ENCODE measurements around the gene DAPK1. TPM values are rescaled to one million over a fixed set of nuclear protein-coding genes. Genes with fewer than 3 reads are reported as not detected.

The DAPK1 gene
- polyA plus RNA-seq, 6 donors from 2014 or later: 0.13 to 0.79 (median 0.32) TPM; not detected in 1

DNA sequence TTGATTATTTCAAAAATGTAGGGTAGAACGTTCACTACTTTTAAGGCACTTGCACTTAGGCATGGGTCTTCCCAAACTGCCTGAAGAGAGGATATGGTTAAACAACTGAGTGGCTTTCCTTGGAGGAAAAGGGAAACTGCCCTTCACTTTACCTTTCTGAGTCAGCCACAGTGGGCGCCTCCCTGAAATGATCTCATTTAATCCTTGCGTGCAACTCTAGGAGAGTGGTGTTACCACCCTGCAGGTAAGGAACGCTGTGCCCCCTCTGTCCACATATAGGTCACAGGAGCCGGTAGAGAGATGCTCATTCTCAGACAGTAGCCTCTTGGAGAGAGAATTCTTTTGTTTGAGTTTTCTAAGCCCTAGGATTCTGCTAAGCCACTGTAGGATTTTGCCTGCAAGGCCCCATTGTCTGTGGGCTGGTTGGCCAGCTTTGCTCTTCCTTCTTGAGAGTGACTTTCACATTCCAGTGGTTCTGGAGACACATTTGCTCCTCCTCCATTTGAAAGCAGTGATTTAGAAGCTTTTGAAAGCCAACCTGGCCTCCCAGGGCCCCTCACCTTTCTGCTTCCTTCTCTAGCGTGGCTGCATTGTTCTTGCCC lies 118.0 kb downstream of the DAPK1 start:
- ATAC-seq (ENCODE audit: low read depth in 2 of 2) (no peak), DNase-seq (no peak)
- peaks cover 0 to 6% (median 3%) of the 10 kb centered on the region in 3 donors for H3K27me3 Mint-ChIP-seq
- no peak overlapping the region for H3K27ac Mint-ChIP-seq
- peaks cover 0 to 10% (median 2%) of the 10 kb centered on the region in 7 donors for H3K9me3 Mint-ChIP-seq
- H3K36me3 Mint-ChIP-seq: no peaks in the 10 kb centered on the region
- no peak overlapping the region for H3K4me3 Mint-ChIP-seq
- H3K4me1 Mint-ChIP-seq: no peaks in the 10 kb centered on the region

DNA sequence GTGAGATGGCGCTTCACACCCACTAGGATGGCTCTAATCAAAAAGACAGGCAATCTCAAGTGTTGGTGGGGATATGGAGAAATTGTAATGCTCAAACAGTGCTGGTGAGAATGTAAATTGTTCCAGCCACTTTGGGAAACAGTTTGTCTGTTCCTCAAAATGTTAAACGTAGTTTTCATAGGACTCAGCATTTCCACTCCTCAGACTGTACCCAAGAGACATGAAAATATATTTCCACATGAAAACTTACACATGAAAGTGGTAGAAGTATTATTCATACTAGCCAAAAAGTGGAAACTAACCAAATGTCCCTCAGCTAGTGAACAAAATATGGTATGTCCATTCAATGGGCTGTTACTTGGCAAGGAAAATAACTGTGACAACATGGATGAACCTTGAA lies 120.6 kb downstream of the DAPK1 start:
- no peak overlapping the region for H3K27ac Mint-ChIP-seq
- DNase-seq: no peak
- no peak overlapping the region for H3K4me3 Mint-ChIP-seq
- no peaks in the 10 kb centered on the region for H3K36me3 Mint-ChIP-seq
- peaks cover 0 to 16% (median 2%) of the 10 kb centered on the region in 7 donors for H3K9me3 Mint-ChIP-seq
- no peaks in the 10 kb centered on the region for H3K4me1 Mint-ChIP-seq
- H3K27me3 Mint-ChIP-seq: peaks cover 0 to 15% (median 0%) of the 10 kb centered on the region in 3 donors
- ATAC-seq (ENCODE audit: low read depth in 2 of 2): no peak

DNA sequence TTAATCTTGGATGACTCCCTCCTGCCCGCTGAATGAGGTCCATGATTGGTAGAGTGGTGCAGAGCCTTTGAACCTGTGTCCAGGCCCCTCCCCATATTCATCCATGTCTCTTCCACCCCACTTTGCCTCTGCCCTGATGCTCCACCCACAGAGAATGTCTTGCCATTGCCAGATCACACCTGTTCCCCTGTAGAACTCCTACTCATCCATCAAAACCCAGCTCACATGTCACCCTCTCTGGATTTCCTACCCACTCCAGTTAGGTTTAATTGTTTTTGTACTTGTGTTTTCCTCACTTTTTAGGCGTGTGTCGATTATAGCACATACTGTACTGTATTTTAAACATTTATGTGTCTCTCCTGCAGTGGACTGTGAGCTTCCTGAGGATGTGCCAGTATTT lies 121.3 kb downstream of the DAPK1 start:
- Mint-ChIP-seq H3K9me3 (peaks cover 0 to 16% (median 2%) of the 10 kb centered on the region in 7 donors), H3K27ac (peak overlapping the region in 1 of 6 donors; percentile 34), H3K4me1 (no peaks in the 10 kb centered on the region), H3K27me3 (peaks cover 0 to 15% (median 0%) of the 10 kb centered on the region in 3 donors), H3K4me3 (no peak overlapping the region), H3K36me3 (no peaks in the 10 kb centered on the region)
- ATAC-seq (ENCODE audit: low read depth in 2 of 2): no peak
- DNase-seq: no peak

DNA sequence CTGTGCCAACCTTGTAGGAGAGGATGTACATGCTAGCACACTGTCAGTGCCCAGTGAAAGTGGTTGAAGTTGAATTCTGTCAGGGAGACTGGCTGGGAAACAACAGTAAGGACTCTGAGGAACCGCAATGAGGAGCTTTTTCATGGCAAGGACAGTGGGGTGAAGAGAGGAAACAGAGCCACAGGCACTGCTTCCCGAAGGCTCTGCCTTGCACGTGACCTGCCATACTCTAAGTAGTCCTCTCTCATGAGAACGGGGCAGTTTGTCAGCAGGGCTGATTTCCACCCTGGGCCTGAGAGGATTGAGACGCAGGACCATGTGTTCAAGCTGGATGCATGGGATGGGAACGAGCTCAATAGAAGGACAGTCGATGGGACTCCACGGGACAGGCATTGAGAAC lies 121.7 kb downstream of the DAPK1 start:
- Mint-ChIP-seq H3K27ac (no peak overlapping the region), H3K36me3 (no peaks in the 10 kb centered on the region)

DNA sequence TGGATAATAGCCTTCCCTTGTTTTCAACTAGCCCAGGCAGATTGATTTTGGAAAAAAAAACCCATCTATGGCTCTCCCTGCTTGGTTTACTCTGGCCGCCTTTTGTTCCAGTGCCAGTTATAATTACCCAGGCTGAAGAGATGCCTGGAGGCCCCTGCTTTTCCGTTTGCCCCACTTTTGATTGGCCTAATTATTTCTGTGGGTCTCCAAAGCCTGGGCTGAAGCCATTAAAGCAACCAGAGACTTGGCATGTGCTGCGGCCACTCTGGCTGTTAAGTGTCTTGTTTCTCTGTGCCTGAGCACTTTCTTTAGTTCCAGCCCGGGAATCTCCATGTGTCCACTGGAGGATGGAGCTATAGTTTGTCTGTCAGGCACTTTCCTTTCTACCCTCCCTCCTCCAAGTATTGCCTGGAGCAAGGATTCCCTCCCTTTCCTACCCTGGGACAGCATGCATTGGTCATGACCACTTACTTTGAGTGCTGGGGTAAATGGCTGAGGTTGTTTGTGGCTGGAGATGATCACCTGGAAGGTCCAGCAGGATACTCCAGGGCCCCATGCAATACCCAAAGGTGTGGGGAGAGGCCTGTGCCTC lies 123.2 kb downstream of the DAPK1 start:
- ATAC-seq (ENCODE audit: low read depth in 2 of 2): no peak
- Mint-ChIP-seq H3K36me3 (no peaks in the 10 kb centered on the region), H3K4me1 (no peaks in the 10 kb centered on the region), H3K9me3 (peaks cover 0 to 17% (median 2%) of the 10 kb centered on the region in 7 donors), H3K27ac (peak overlapping the region in 1 of 6 donors; percentile 16), H3K27me3 (peaks cover 0 to 9% (median 0%) of the 10 kb centered on the region in 3 donors), H3K4me3 (no peak overlapping the region)
- no peak for DNase-seq

More for the DNA sequence above, 121.7 kb downstream of the DAPK1 start:
- H3K4me1 Mint-ChIP-seq: no peaks in the 10 kb centered on the region
- H3K4me3 Mint-ChIP-seq: no peak overlapping the region
- DNase-seq (no peak), ATAC-seq (ENCODE audit: low read depth in 2 of 2) (no peak)
- H3K9me3 Mint-ChIP-seq: peaks cover 0 to 16% (median 2%) of the 10 kb centered on the region in 7 donors
- peaks cover 0 to 13% (median 0%) of the 10 kb centered on the region in 3 donors for H3K27me3 Mint-ChIP-seq

DNA sequence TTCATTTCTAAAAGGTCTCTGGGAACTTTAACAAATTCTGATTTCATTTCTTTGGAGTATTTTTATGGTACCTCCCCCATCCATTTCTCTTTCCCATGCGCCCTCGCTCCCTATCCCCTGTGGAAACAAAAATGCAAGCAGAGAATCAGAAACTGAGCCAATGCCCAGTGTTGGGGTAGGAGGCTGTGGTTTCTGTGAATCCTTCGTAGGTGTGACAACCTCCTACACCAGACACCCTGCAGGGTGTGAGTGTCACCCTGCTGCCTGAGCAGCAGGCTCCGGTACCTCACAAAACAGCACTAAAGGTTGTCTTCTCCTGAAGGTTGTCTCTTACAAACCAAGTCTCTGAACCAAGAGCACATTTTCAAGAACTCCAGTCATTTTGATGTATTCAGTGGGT lies 124.4 kb downstream of the DAPK1 start:
- Mint-ChIP-seq H3K27me3 (peaks cover 0 to 9% (median 0%) of the 10 kb centered on the region in 3 donors), H3K4me1 (no peaks in the 10 kb centered on the region), H3K9me3 (peaks cover 0 to 17% (median 2%) of the 10 kb centered on the region in 7 donors), H3K36me3 (no peaks in the 10 kb centered on the region), H3K4me3 (no peak overlapping the region), H3K27ac (no peak overlapping the region)
- ATAC-seq (ENCODE audit: low read depth in 2 of 2) (no peak), DNase-seq (no peak)

DNA sequence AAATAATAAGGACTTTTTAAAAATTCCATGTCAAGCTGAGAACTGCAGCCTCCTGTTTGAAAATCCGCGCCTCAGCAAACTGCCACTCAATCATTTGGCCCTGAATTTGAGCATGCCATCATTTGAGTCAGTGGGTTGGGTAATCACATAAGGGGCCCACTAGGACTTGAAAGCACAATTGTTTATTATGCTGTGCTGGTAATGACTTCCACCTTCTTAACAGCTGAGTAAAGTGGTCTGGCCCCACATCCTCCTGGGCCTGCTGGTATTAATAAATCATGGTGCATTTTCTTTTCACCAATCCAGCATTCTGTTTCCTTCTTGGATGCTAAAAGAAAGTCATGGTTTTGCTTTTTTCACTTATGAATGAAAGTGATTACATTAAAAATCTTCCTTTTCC lies 125.3 kb downstream of the DAPK1 start:
- no peaks in the 10 kb centered on the region for H3K36me3 Mint-ChIP-seq
- peaks cover 0 to 9% (median 0%) of the 10 kb centered on the region in 3 donors for H3K27me3 Mint-ChIP-seq
- no peak for DNase-seq
- H3K27ac Mint-ChIP-seq: no peak overlapping the region
- H3K4me1 Mint-ChIP-seq: no peaks in the 10 kb centered on the region
- no peak for ATAC-seq (ENCODE audit: low read depth in 2 of 2)
- peaks cover 0 to 17% (median 2%) of the 10 kb centered on the region in 7 donors for H3K9me3 Mint-ChIP-seq
- no peak overlapping the region for H3K4me3 Mint-ChIP-seq

DNA sequence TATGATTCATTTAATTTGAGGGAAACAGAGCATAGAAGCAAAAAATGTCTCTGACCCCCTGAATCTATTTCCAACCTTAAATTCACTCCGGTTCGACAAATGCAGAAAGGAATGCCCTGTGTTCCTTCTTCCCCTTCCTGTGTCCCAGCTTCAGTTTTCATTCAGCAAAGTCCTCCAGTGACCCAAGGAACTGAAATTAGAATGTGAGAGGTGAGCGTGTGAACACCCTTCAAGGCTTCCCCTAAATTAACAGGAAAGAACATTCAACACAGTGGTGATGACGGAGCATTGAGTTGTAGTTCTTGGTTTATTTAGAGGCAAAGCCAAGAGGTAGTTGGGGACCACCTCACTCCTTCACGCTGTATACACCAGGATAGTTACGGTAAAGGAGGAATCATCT lies 130.7 kb downstream of the DAPK1 start:
- ATAC-seq (ENCODE audit: low read depth in 2 of 2) (no peak), DNase-seq (no peak)
- Mint-ChIP-seq H3K4me1 (no peaks in the 10 kb centered on the region), H3K4me3 (no peak overlapping the region), H3K27ac (no peak overlapping the region), H3K27me3 (no peaks in the 10 kb centered on the region), H3K9me3 (peaks cover 0 to 6% (median 0%) of the 10 kb centered on the region in 7 donors), H3K36me3 (no peaks in the 10 kb centered on the region)

DNA sequence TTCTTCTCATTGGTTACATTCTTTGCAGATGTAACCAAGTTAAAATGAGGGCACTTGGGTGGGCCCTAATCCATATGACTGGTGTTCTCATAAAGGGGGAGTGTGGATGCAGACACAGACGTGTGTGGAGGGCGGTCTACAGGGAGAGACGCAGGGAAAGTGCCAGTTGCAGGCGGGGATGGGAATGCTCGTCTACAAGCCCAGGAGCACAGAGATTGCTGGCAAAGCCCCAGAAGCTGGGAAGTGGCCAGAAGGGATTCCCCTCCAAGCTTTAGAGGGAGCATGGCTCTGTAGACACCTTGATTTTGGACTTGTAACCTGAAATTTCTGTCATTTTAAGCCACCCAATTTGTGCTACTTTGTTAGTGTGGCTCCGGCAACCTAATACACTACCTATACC lies 131.4 kb downstream of the DAPK1 start:
- no peaks in the 10 kb centered on the region for H3K27me3 Mint-ChIP-seq
- DNase-seq (no peak), ATAC-seq (ENCODE audit: low read depth in 2 of 2) (no peak)
- no peak overlapping the region for H3K27ac Mint-ChIP-seq
- H3K9me3 Mint-ChIP-seq: peaks cover 0 to 6% (median 0%) of the 10 kb centered on the region in 7 donors
- no peaks in the 10 kb centered on the region for H3K4me1 Mint-ChIP-seq
- no peak overlapping the region for H3K4me3 Mint-ChIP-seq
- no peaks in the 10 kb centered on the region for H3K36me3 Mint-ChIP-seq

DNA sequence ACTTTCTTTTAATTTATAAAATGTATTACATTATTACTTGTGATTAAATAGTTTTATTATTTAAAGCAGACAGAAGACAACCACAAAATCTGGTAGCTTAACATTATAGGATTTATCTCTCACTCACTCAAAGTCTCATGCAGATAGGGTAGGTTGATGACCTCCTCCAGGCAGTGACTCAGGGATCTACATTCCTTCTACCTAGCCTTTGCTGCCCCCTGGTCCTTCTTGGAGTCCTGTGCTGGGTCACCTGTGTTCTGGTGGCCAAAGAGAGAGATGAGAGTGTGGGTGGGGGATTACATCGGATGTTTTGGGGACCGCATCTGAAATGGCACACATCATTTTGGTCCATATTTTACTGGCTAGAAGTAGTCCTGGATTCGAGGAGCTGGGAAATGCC lies 132.6 kb downstream of the DAPK1 start:
- no peak for DNase-seq
- no peaks in the 10 kb centered on the region for H3K36me3 Mint-ChIP-seq
- no peak overlapping the region for H3K4me3 Mint-ChIP-seq
- H3K9me3 Mint-ChIP-seq: peaks cover 0 to 4% (median 0%) of the 10 kb centered on the region in 7 donors
- H3K27me3 Mint-ChIP-seq: no peaks in the 10 kb centered on the region
- no peak for ATAC-seq (ENCODE audit: low read depth in 2 of 2)
- H3K27ac Mint-ChIP-seq: no peak overlapping the region
- no peaks in the 10 kb centered on the region for H3K4me1 Mint-ChIP-seq

DNA sequence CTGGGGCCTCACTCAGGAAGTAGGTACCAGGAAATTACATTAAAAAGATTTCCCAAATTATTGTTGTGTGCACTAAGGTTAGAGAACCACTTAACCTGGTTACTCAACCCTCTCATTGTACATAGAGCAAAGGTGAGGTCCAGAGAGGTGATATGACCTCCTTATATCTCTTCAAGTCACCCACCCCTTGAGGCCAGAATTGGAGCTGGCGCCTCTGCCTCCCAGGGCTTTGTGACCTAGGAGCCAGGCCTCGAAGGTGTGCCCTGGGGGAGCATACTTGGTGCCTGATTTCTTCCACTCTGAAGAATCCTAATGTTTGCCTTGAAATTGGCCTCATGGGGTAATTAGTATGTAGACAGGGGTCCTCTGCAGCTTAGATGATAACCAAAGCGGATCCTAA lies 133.2 kb downstream of the DAPK1 start:
- H3K36me3 Mint-ChIP-seq: no peaks in the 10 kb centered on the region

DNA sequence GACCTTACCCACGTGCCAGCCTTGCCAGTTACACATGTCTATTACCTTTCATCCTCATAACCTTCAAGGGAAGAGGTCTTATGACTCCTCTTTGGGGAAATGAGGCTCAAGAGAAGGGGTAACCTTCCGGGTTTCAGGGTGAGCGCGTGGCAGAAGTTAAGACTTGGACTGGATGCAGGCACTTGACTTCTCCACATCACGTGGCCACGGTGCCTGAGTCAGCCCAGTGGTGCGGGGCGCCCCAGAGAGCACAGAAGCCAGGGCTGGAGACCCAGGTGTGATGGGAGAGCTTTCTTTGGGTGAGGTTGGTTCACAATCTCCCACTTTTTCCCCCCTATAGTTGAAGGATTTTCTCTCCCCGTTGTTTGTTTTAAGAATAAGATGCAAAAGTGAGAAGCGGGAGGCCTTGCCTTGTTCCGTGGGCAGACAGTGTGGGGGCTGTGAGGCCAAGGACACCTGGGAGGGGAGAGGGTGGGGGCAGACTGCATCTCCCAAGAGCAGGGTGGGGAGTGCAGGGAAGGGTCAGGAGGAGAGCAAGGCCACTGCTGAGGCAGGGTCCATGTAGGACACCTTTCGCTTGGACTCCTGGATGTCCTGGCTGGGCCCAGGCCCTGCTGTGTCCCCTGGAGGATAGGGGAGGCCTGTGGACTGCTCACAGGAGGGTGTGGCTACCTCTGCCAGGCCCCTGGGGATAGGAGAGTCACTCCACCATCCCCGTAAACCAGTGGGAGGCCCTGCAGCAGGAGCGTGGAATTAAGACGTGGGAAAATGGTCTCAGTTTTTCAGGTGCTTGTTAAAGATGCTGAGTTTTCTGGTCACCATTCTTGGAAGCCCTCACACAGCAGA lies 138.2 kb downstream of the DAPK1 start:
- no peaks in the 10 kb centered on the region for H3K36me3 Mint-ChIP-seq
- H3K9me3 Mint-ChIP-seq: no peaks in the 10 kb centered on the region
- H3K27me3 Mint-ChIP-seq: no peaks in the 10 kb centered on the region
- no peak for DNase-seq
- no peaks in the 10 kb centered on the region for H3K4me1 Mint-ChIP-seq
- no peak overlapping the region for H3K27ac Mint-ChIP-seq
- H3K4me3 Mint-ChIP-seq: peak overlapping the region in 1 of 8 donors; percentile 29
- no peak for ATAC-seq (ENCODE audit: low read depth in 2 of 2)

More for the DNA sequence above, 133.2 kb downstream of the DAPK1 start:
- H3K4me1 Mint-ChIP-seq: no peaks in the 10 kb centered on the region
- H3K4me3 Mint-ChIP-seq: no peak overlapping the region
- ATAC-seq (ENCODE audit: low read depth in 2 of 2) (no peak), DNase-seq (no peak)
- no peaks in the 10 kb centered on the region for H3K27me3 Mint-ChIP-seq
- no peak overlapping the region for H3K27ac Mint-ChIP-seq
- peaks cover 0 to 4% (median 0%) of the 10 kb centered on the region in 7 donors for H3K9me3 Mint-ChIP-seq

DNA sequence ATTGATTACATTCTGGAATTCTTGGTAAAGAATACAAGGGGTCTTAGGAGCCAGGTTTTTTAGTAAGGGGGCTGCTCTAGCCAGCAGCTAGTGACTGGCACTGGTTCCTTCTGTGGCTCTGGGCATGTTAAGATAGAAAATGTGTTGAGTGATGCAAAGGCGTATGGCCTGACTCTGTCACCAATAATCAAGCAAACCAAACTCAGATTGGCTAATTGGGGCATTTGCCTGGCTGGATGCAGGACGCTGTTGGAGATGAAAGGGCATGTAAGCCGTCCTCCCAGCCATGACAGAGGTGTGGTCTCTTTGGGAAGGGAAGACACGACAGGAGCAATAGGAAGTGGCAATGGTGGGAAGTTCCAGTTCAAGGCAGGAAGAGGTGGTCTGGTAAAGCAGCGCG lies 140.6 kb downstream of the DAPK1 start:
- Mint-ChIP-seq H3K27me3 (no peaks in the 10 kb centered on the region), H3K4me1 (no peaks in the 10 kb centered on the region), H3K36me3 (no peaks in the 10 kb centered on the region), H3K27ac (no peak overlapping the region), H3K4me3 (no peak overlapping the region), H3K9me3 (no peaks in the 10 kb centered on the region)
- DNase-seq (no peak), ATAC-seq (ENCODE audit: low read depth in 2 of 2) (no peak)

DNA sequence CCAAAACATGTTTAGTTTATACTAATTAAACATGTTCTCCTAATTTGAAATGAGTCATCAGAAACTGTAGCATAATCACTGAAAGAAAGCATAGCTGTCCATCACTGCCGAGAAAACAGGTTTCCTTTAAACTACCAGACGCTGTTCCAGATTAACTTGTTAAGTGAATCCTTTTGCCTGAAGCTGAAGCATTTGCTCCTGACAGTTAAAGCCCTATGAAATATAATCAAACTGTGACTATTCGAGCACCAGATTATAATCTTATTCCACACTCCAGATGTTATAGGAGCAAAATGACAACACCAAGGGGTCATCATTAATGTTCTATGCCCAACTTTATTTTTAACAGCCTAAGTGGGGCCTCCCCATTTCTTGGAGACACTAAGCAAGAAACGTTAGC lies 142.3 kb downstream of the DAPK1 start:
- Mint-ChIP-seq H3K4me1 (no peaks in the 10 kb centered on the region), H3K9me3 (no peaks in the 10 kb centered on the region), H3K4me3 (no peak overlapping the region), H3K27ac (no peak overlapping the region), H3K36me3 (no peaks in the 10 kb centered on the region), H3K27me3 (no peaks in the 10 kb centered on the region)
- no peak for DNase-seq
- ATAC-seq (ENCODE audit: low read depth in 2 of 2): no peak
